HFF-Myc (cell line): ENCODE measurements around the gene TRIM77.
"Not testable (repeated sequence)": the region's sequence is repeated elsewhere in the genome, so short reads cannot be mapped to it uniquely, and the experiment has no call there.

Experiments used
- DNase-seq: peaks from one replicate; pipeline ENCODE4 v3.0.0-alpha.2; 2011; ENCODE audit warnings: low read depth; ENCODE audit errors: extremely low read depth
- H3K4me3 ChIP-seq: replicated peaks from 2 replicates; pipeline ENCODE4 v1.5.1; 2011; ENCODE audit warnings: low read depth, mild to moderate bottlenecking, control low read depth, low read length
- CTCF ChIP-seq: IDR thresholded peaks from 2 replicates; pipeline ENCODE4 v1.5.1; 2012; ENCODE audit warnings: mild to moderate bottlenecking, low read depth, low read length, control low read depth; ENCODE audit errors: missing control alignments

The TRIM77 gene, protein sequence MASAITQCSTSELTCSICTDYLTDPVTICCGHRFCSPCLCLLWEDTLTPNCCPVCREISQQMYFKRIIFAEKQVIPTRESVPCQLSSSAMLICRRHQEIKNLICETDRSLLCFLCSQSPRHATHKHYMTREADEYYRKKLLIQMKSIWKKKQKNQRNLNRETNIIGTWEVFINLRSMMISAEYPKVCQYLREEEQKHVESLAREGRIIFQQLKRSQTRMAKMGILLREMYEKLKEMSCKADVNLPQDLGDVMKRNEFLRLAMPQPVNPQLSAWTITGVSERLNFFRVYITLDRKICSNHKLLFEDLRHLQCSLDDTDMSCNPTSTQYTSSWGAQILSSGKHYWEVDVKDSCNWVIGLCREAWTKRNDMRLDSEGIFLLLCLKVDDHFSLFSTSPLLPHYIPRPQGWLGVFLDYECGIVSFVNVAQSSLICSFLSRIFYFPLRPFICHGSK

GRCh38 chr11:89709999-89710398, at the start of gene TRIM77:
Gene TRIM77 (plus strand): TSS chr11:89710299. CDS start chr11:89710299, 0 bp downstream.
- not testable (repeated sequence) for DNase-seq, H3K4me3 ChIP-seq

- H3K4me3 ChIP-seq, result no peak overlapping the region
- no peak for TF ChIP-seq CTCF
- DNase-seq, result no peak
Observed at GRCh38 chr11:89667001-89667400, 43.1 kb upstream of the TRIM77 start.

- not testable (repeated sequence) for DNase-seq, H3K4me3 ChIP-seq
Observed at GRCh38 chr11:89668158-89668557, 41.9 kb upstream of the TRIM77 start.

- DNase-seq, H3K4me3 ChIP-seq: not testable (repeated sequence)
Observed at GRCh38 chr11:89669586-89669985, 40.5 kb upstream of the TRIM77 start.

GRCh38 chr11:89669993-89670669, 40.0 kb upstream of the TRIM77 start:
- DNase-seq, H3K4me3 ChIP-seq: not testable (repeated sequence)

GRCh38 chr11:89672547-89672946, 37.6 kb upstream of the TRIM77 start:
- H3K4me3 ChIP-seq, DNase-seq: not testable (repeated sequence)

DNA sequence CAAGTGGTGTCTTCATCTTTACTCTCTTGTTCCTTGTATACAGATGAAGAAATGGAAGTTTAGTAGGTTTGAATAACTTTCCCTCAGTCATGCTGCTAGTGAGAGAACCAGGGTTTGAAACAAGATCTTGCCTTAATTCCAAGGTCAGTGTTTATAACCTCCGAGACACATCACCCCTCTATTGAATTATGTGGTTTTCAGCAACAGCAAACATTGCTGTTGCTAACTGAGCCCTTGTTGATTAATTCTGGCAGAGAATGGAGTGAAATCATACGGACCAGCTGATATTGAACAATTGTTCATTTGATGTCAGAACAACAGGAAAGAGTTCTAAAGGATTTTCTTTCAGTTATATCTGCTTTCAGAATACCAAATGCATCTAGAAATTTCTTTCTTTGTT, 36.7 kb upstream of the TRIM77 start:
- not testable (repeated sequence) for H3K4me3 ChIP-seq, DNase-seq

GRCh38 chr11:89675383-89675782, 34.7 kb upstream of the TRIM77 start:
- not testable (repeated sequence) for H3K4me3 ChIP-seq, DNase-seq

GRCh38 chr11:89675948-89676347, 34.2 kb upstream of the TRIM77 start:
- not testable (repeated sequence) for DNase-seq, H3K4me3 ChIP-seq

- not testable (repeated sequence) for DNase-seq, H3K4me3 ChIP-seq
Observed at GRCh38 chr11:89707080-89707479, 3.0 kb upstream of the TRIM77 start.

DNA sequence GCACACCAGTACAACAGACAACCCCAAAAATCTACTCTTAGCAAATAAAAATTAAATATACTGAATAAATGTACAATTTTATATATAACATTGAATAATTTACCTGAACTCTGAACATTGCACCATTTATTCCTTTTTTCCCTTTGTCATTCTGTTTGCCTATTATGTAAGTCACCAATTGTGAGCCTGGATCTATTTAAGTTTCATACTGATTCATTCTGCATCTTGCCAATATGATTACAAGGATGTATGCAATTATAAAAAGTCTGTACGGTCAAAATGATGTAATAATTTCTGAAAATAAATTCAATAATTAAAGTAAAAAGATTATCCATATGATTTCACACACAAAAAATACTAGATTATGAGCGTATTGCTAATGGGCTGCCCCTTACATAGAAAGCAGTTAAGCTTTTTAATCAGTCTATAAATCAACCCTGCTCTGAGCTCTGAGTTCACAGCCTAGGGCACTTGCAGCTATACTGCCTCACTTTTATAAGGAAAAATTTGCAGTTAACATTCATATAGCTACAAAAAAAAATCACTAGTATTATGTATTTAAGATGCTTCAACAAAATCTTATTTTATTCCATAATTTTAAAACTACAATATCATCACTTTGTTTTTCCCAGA, 14.9 kb downstream of the TRIM77 start:
- not testable (repeated sequence) for DNase-seq, H3K4me3 ChIP-seq

GRCh38 chr11:89730215-89730614, 20.1 kb downstream of the TRIM77 start:
- not testable (repeated sequence) for H3K4me3 ChIP-seq, DNase-seq

GRCh38 chr11:89736566-89736965, 26.5 kb downstream of the TRIM77 start:
- no peak for DNase-seq
- TF ChIP-seq CTCF, result no peak
- H3K4me3 ChIP-seq, result no peak overlapping the region
